Measurements from ENCODE around the gene SLC1A2.

DNA sequence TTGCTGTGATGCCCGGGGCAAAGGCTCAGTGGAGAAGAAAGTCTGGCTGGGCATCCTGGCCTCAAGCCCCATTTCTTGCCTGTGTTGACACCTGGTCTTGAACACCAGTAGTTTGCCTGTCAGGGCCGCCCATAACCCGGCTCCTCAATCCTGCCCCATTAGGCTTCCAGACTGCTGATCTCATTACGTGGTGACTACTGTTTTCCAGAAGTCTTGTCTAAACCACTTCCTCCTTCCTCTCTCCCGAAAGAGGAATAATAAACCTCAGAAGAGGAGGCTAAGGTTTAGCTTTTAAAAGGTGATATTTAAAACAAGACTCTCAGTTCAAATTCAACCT is 182.7 kb downstream of the SLC1A2 start:
- TF ChIP-seq ZFP3 (CRISPR knock-in tag; IDR thresholded peaks at IDR 0.05) = no peak
- TF ChIP-seq ZC3H10 (CRISPR knock-in tag; IDR thresholded peaks at IDR 0.05) = no peak
- TF ChIP-seq BACH2 (CRISPR knock-in tag; IDR thresholded peaks at IDR 0.05; ENCODE audit: borderline replicate concordance) = no peak
- TF ChIP-seq CSDC2 (CRISPR knock-in tag; IDR thresholded peaks at IDR 0.05) = no peak
- TF ChIP-seq ESRRG (CRISPR knock-in tag; IDR thresholded peaks at IDR 0.05) = no peak
- TF ChIP-seq ZFP30 (CRISPR knock-in tag; IDR thresholded peaks at IDR 0.05) = no peak
- TF ChIP-seq ZNF70 (CRISPR knock-in tag; IDR thresholded peaks at IDR 0.05) = no peak
- no peak for TF ChIP-seq GLIS3 (CRISPR knock-in tag; IDR thresholded peaks at IDR 0.05)
- TF ChIP-seq SNAI2 (CRISPR knock-in tag; IDR thresholded peaks at IDR 0.05) = no peak
- TF ChIP-seq, protein P1, sequence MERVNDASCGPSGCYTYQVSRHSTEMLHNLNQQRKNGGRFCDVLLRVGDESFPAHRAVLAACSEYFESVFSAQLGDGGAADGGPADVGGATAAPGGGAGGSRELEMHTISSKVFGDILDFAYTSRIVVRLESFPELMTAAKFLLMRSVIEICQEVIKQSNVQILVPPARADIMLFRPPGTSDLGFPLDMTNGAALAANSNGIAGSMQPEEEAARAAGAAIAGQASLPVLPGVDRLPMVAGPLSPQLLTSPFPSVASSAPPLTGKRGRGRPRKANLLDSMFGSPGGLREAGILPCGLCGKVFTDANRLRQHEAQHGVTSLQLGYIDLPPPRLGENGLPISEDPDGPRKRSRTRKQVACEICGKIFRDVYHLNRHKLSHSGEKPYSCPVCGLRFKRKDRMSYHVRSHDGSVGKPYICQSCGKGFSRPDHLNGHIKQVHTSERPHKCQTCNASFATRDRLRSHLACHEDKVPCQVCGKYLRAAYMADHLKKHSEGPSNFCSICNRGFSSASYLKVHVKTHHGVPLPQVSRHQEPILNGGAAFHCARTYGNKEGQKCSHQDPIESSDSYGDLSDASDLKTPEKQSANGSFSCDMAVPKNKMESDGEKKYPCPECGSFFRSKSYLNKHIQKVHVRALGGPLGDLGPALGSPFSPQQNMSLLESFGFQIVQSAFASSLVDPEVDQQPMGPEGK (CRISPR knock-in tag; IDR thresholded peaks at IDR 0.05; ENCODE audit: borderline replicate concordance) = no peak
- TF ChIP-seq TCF4 (CRISPR knock-in tag; IDR thresholded peaks at IDR 0.05; ENCODE audit: borderline replicate concordance) = no peak
- TF ChIP-seq, protein P2, sequence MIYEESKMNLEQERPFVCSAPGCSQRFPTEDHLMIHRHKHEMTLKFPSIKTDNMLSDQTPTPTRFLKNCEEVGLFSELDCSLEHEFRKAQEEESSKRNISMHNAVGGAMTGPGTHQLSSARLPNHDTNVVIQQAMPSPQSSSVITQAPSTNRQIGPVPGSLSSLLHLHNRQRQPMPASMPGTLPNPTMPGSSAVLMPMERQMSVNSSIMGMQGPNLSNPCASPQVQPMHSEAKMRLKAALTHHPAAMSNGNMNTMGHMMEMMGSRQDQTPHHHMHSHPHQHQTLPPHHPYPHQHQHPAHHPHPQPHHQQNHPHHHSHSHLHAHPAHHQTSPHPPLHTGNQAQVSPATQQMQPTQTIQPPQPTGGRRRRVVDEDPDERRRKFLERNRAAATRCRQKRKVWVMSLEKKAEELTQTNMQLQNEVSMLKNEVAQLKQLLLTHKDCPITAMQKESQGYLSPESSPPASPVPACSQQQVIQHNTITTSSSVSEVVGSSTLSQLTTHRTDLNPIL (CRISPR knock-in tag; IDR thresholded peaks at IDR 0.05; ENCODE audit: low read depth) = no peak

Data from SK-N-SH treated with all-trans-retinoic acid at 6 μM for 48 hours (cell line).